ENCODE results near the gene OR2A5.
"Not testable (repeated sequence)": the region's sequence is repeated elsewhere in the genome, so short reads cannot be mapped to it uniquely, and the experiment has no call there.

Gene OR2A5

GRCh38 chr7:144049491-144049890 is 743 bp downstream of the OR2A5 start:
- no peak overlapping the region for H3K27ac Mint-ChIP-seq
- ATAC-seq (replicated peaks) (no peak), DNase-seq (no peak)
- H3K36me3 Mint-ChIP-seq (ENCODE audit: insufficient read depth), result no peaks in the 10 kb centered on the region
- no peak overlapping the region for H3K4me3 Mint-ChIP-seq
- H3K9me3 Mint-ChIP-seq, result no peaks in the 10 kb centered on the region
- H3K4me1 Mint-ChIP-seq (ENCODE audit: low read depth in 2 of 2), result no peaks in the 10 kb centered on the region
- peaks cover 18 to 28% of the 10 kb centered on the region in 2 donors for H3K27me3 Mint-ChIP-seq

GRCh38 chr7:144050093-144050492 is 1.3 kb downstream of the OR2A5 start:
- Mint-ChIP-seq H3K27me3 (peaks cover 24 to 32% of the 10 kb centered on the region in 2 donors), H3K4me3 (no peak overlapping the region), H3K27ac (no peak overlapping the region), H3K9me3 (no peaks in the 10 kb centered on the region), H3K36me3 (ENCODE audit: insufficient read depth) (no peaks in the 10 kb centered on the region), H3K4me1 (ENCODE audit: low read depth in 2 of 2) (no peaks in the 10 kb centered on the region)
- ATAC-seq (replicated peaks), result no peak
- DNase-seq, result no peak

- H3K4me3 Mint-ChIP-seq; ATAC-seq (replicated peaks); H3K27ac Mint-ChIP-seq; H3K9me3 Mint-ChIP-seq; H3K4me1 Mint-ChIP-seq (ENCODE audit: low read depth in 2 of 2); H3K36me3 Mint-ChIP-seq (ENCODE audit: insufficient read depth); DNase-seq: not testable (repeated sequence)
- peaks cover 29 to 35% of the 10 kb centered on the region in 2 donors for H3K27me3 Mint-ChIP-seq
Observed at GRCh38 chr7:144050884-144051283, 2.1 kb downstream of the OR2A5 start.

GRCh38 chr7:144057954-144058353 is 9.2 kb downstream of the OR2A5 start:
- no peak for DNase-seq
- Mint-ChIP-seq H3K36me3 (ENCODE audit: insufficient read depth) (no peaks in the 10 kb centered on the region), H3K27me3 (peaks cover 45 to 52% of the 10 kb centered on the region in 2 donors), H3K9me3 (peaks cover 0 to 4% of the 10 kb centered on the region in 2 donors), H3K4me1 (ENCODE audit: low read depth in 2 of 2) (no peaks in the 10 kb centered on the region), H3K4me3 (no peak overlapping the region), H3K27ac (no peak overlapping the region)
- ATAC-seq (replicated peaks), result no peak

- H3K27ac Mint-ChIP-seq, result no peak overlapping the region
- DNase-seq (no peak), ATAC-seq (replicated peaks) (no peak)
- H3K4me1 Mint-ChIP-seq (ENCODE audit: low read depth in 2 of 2), result no peaks in the 10 kb centered on the region
- no peaks in the 10 kb centered on the region for H3K36me3 Mint-ChIP-seq (ENCODE audit: insufficient read depth)
- no peak overlapping the region for H3K4me3 Mint-ChIP-seq
- H3K9me3 Mint-ChIP-seq, result peaks cover 0 to 4% of the 10 kb centered on the region in 2 donors
- peaks cover 41 to 49% of the 10 kb centered on the region in 2 donors for H3K27me3 Mint-ChIP-seq
Observed at GRCh38 chr7:144063710-144064109, 15.0 kb downstream of the OR2A5 start.

GRCh38 chr7:144069511-144069910 is 20.8 kb downstream of the OR2A5 start, which contains the start of gene OR2A25:
Gene OR2A25, plus strand, starts transcription at chr7:144069811. Its CDS starts 4,409 bp downstream, at chr7:144074220.
- Mint-ChIP-seq H3K4me3 (no peak within 1 kb of the TSS), H3K9me3 (no peaks in the 10 kb centered on the region), H3K4me1 (ENCODE audit: low read depth in 2 of 2) (no peaks in the 10 kb centered on the region), H3K27ac (no peak within 1 kb of the TSS), H3K36me3 (ENCODE audit: insufficient read depth) (no peaks in the 10 kb centered on the region), H3K27me3 (peaks cover 13 to 21% of the 10 kb centered on the region in 2 donors)
- no peak for DNase-seq
- no peak for ATAC-seq (replicated peaks)

GRCh38 chr7:144069953-144070352 is 21.2 kb downstream of the OR2A5 start:
- H3K36me3 Mint-ChIP-seq (ENCODE audit: insufficient read depth), result no peaks in the 10 kb centered on the region
- H3K27ac Mint-ChIP-seq, result no peak overlapping the region
- no peaks in the 10 kb centered on the region for H3K4me1 Mint-ChIP-seq (ENCODE audit: low read depth in 2 of 2)
- ATAC-seq (replicated peaks) (no peak), DNase-seq (no peak)
- no peaks in the 10 kb centered on the region for H3K9me3 Mint-ChIP-seq
- H3K4me3 Mint-ChIP-seq, result no peak overlapping the region
- H3K27me3 Mint-ChIP-seq, result peaks cover 18 to 25% of the 10 kb centered on the region in 2 donors

- no peak for DNase-seq
- Mint-ChIP-seq H3K4me1 (ENCODE audit: low read depth in 2 of 2) (no peaks in the 10 kb centered on the region), H3K4me3 (no peak overlapping the region), H3K27ac (no peak overlapping the region), H3K27me3 (peaks cover 17% of the 10 kb centered on the region in 2 donors), H3K9me3 (no peaks in the 10 kb centered on the region), H3K36me3 (ENCODE audit: insufficient read depth) (no peaks in the 10 kb centered on the region)
- ATAC-seq (replicated peaks), result no peak
Observed at GRCh38 chr7:144074374-144074773, 25.6 kb downstream of the OR2A5 start.

- no peaks in the 10 kb centered on the region for H3K9me3 Mint-ChIP-seq
- DNase-seq (no peak), ATAC-seq (replicated peaks) (no peak)
Observed at GRCh38 chr7:144085978-144086377, 37.2 kb downstream of the OR2A5 start, which contains the start of gene OR2A12. Gene OR2A12, plus strand, starts transcription at chr7:144086278. Its CDS starts 8,830 bp downstream, at chr7:144095108.

GRCh38 chr7:144086730-144087129 is 38.0 kb downstream of the OR2A5 start:
- DNase-seq (no peak), ATAC-seq (replicated peaks) (no peak)
- no peaks in the 10 kb centered on the region for H3K36me3 Mint-ChIP-seq (ENCODE audit: insufficient read depth)
- no peak overlapping the region for H3K27ac Mint-ChIP-seq
- H3K27me3 Mint-ChIP-seq, result peaks cover 9 to 10% of the 10 kb centered on the region in 2 donors
- no peaks in the 10 kb centered on the region for H3K4me1 Mint-ChIP-seq (ENCODE audit: low read depth in 2 of 2)
- no peak overlapping the region for H3K4me3 Mint-ChIP-seq
- no peaks in the 10 kb centered on the region for H3K9me3 Mint-ChIP-seq

More at GRCh38 chr7:144085978-144086377, 37.2 kb downstream of the OR2A5 start, which contains the start of gene OR2A12:
- H3K4me1 Mint-ChIP-seq (ENCODE audit: low read depth in 2 of 2), result no peaks in the 10 kb centered on the region
- no peak within 1 kb of the TSS for H3K4me3 Mint-ChIP-seq
- peaks cover 11 to 13% of the 10 kb centered on the region in 2 donors for H3K27me3 Mint-ChIP-seq
- no peaks in the 10 kb centered on the region for H3K36me3 Mint-ChIP-seq (ENCODE audit: insufficient read depth)
- H3K27ac Mint-ChIP-seq, result no peak within 1 kb of the TSS

- no peak overlapping the region for H3K27ac Mint-ChIP-seq
- no peaks in the 10 kb centered on the region for H3K36me3 Mint-ChIP-seq (ENCODE audit: insufficient read depth)
- H3K27me3 Mint-ChIP-seq, result peaks cover 4 to 5% of the 10 kb centered on the region in 2 donors
- DNase-seq, result no peak
- H3K4me1 Mint-ChIP-seq (ENCODE audit: low read depth in 2 of 2), result no peaks in the 10 kb centered on the region
- H3K4me3 Mint-ChIP-seq, result no peak overlapping the region
- ATAC-seq (replicated peaks), result no peak
- H3K9me3 Mint-ChIP-seq, result peaks cover 0 to 3% of the 10 kb centered on the region in 2 donors
Observed at GRCh38 chr7:144087230-144087629, 38.5 kb downstream of the OR2A5 start.

GRCh38 chr7:144090667-144091066 is 41.9 kb downstream of the OR2A5 start:
- ATAC-seq (replicated peaks), result no peak
- no peaks in the 10 kb centered on the region for H3K4me1 Mint-ChIP-seq (ENCODE audit: low read depth in 2 of 2)
- H3K27ac Mint-ChIP-seq, result no peak overlapping the region
- no peaks in the 10 kb centered on the region for H3K36me3 Mint-ChIP-seq (ENCODE audit: insufficient read depth)
- H3K27me3 Mint-ChIP-seq, result peaks cover 0 to 5% of the 10 kb centered on the region in 2 donors
- no peak for DNase-seq
- H3K4me3 Mint-ChIP-seq, result no peak overlapping the region
- H3K9me3 Mint-ChIP-seq, result peaks cover 0 to 6% of the 10 kb centered on the region in 2 donors

- H3K27ac Mint-ChIP-seq, result no peak overlapping the region
- ATAC-seq (replicated peaks) (no peak), DNase-seq (no peak)
- no peak overlapping the region for H3K4me3 Mint-ChIP-seq
- H3K27me3 Mint-ChIP-seq, result peaks cover 29 to 48% of the 10 kb centered on the region in 2 donors
- H3K36me3 Mint-ChIP-seq (ENCODE audit: insufficient read depth), result no peaks in the 10 kb centered on the region
- no peaks in the 10 kb centered on the region for H3K9me3 Mint-ChIP-seq
- H3K4me1 Mint-ChIP-seq (ENCODE audit: low read depth in 2 of 2), result no peaks in the 10 kb centered on the region
Observed at GRCh38 chr7:144098776-144099175, 50.0 kb downstream of the OR2A5 start.

GRCh38 chr7:144100607-144101006 is 51.9 kb downstream of the OR2A5 start:
- no peak for DNase-seq
- Mint-ChIP-seq H3K27me3 (peaks cover 40 to 47% of the 10 kb centered on the region in 2 donors), H3K4me1 (ENCODE audit: low read depth in 2 of 2) (no peaks in the 10 kb centered on the region), H3K27ac (no peak overlapping the region), H3K36me3 (ENCODE audit: insufficient read depth) (no peaks in the 10 kb centered on the region), H3K9me3 (no peaks in the 10 kb centered on the region), H3K4me3 (no peak overlapping the region)
- no peak for ATAC-seq (replicated peaks)
